Skeletal muscle satellite cell (primary cell): Measurements from ENCODE around the gene BMI1.

Source experiments
- H3K27me3 ChIP-seq: 2 replicates; pipeline ENCODE4 v1.7.0; 2013; ENCODE audit warnings: low read length; ENCODE audit not compliant: control insufficient read depth, insufficient read depth
- H3K36me3 ChIP-seq: 2 replicates; pipeline ENCODE4 v1.7.0; 2013; ENCODE audit warnings: mild to moderate bottlenecking, control low read depth, low read length; ENCODE audit not compliant: insufficient read depth
- H3K4me1 ChIP-seq: 2 replicates; pipeline ENCODE4 v1.7.0; 2013; ENCODE audit warnings: low read length; ENCODE audit not compliant: control insufficient read depth, insufficient read depth
- H3K4me2 ChIP-seq: 2 replicates; pipeline ENCODE4 v1.7.0; 2013; ENCODE audit warnings: mild to moderate bottlenecking, low read length
- H3K4me3 ChIP-seq: 2 replicates; pipeline ENCODE4 v1.7.0; 2013; ENCODE audit warnings: low read length
- H3K9ac ChIP-seq: 2 replicates; pipeline ENCODE4 v1.7.0; 2013; ENCODE audit warnings: mild to moderate bottlenecking, low read depth, low read length, moderate library complexity
- H3K9me3 ChIP-seq: replicated peaks from 2 replicates; pipeline ENCODE4 v1.7.0; 2013; ENCODE audit warnings: mild to moderate bottlenecking, control low read depth, low read length

The BMI1 gene

DNA sequence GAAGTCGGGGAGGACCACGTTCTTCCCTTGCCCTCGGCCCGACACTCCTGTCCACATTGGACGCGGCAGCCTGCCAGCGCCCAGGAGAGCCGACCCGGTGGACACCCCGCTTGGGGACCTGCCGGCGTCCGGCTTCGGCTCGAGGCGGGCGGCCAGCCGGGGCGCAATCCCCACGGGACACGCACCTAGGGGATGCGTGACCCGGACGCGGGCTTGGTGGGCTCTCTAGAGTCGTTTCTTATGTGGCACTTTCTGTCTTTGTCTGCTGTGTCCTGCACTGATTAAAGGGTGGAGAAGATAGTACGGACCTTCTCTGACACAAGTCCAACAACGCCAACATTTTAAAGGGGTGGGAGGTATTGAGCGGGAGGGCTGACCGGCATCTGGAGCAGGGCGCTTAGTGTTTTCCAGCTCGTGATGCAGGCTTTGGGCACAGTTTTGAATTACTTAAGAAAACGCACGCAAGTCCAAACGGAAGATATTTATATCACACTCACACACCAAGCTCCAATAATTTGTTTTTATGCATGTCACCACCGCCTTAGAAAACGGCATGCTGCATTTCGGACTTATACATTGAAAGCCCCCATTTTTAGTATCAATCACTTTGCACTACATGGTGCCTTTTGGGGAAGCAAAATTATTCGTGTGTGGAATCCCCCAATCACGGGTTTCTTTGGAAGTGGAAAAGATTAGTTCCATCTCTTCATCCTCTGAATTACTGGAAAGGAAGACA lies 20.5 kb downstream of the BMI1 start:
- H3K36me3 ChIP-seq: no peaks in the 10 kb centered on the region
- H3K27me3 ChIP-seq: peaks cover 84% of the 10 kb centered on the region
- no peaks in the 10 kb centered on the region for H3K9me3 ChIP-seq
- H3K4me2 ChIP-seq: peak overlapping the region; percentile 100
- H3K4me1 ChIP-seq: peaks cover 7% of the 10 kb centered on the region
- H3K9ac ChIP-seq: peak overlapping the region; percentile 98
- peak overlapping the region; percentile 87 for H3K4me3 ChIP-seq

DNA sequence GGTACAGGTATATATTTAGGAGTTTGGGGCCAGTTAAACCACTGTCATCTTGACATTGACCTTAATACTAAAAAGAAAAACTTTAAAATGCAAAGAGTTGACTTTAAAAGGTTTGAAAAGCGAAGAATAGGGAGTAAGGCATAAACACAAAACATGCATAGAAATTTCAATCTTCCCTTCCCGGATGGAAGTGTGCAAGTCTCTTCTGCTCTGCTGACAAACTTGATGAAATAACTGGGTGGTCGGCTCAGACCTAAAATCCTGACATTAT lies 21.0 kb downstream of the BMI1 start:
- Histone ChIP-seq H3K9me3 (no peaks in the 10 kb centered on the region), H3K4me2 (peak overlapping the region; percentile 100), H3K27me3 (peaks cover 84% of the 10 kb centered on the region), H3K4me3 (no peak overlapping the region), H3K36me3 (no peaks in the 10 kb centered on the region), H3K4me1 (peaks cover 2% of the 10 kb centered on the region), H3K9ac (no peak overlapping the region)

DNA sequence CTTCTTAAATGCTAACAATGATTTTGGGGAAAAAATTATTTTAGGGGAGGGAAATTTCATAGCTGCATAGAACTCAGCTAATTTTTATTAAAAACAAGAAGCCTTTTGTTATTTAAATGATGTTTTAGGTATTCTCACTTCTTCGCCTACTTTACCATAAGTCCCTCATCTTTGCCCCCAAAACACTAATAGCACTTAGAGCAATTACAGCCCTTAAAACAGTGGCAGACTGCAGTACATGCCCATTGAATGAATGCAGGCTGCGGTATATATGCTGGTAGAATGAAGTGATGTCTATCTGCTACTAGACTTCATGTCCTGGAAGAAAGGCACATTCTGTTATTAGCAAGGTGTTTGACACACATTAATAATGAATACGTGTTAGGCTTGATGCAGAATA lies 21.5 kb downstream of the BMI1 start:
- Histone ChIP-seq H3K4me2 (no peak overlapping the region), H3K27me3 (peaks cover 82% of the 10 kb centered on the region), H3K4me1 (peaks cover 2% of the 10 kb centered on the region), H3K9me3 (no peaks in the 10 kb centered on the region), H3K36me3 (no peaks in the 10 kb centered on the region), H3K4me3 (no peak overlapping the region), H3K9ac (no peak overlapping the region)

DNA sequence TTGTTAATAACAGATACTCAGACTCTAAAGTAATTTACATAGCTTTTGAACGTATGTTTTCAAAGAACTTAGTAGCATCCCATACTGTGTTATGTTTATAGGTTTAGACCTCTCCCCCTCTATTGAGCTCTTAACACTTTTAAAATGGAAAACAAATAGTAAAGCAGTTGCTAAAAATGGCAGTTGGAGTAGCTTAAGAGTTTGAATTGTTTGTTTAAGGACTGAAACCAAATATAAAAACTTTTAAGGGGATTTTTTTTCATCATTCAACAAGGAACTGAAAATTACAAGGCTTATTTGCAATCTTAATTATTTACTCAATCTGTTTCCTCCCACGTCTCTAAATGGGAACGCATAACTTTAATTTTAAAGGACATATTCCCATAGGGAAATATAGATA lies 22.8 kb downstream of the BMI1 start:
- Histone ChIP-seq H3K9ac (no peak overlapping the region), H3K4me3 (no peak overlapping the region), H3K27me3 (peaks cover 69% of the 10 kb centered on the region), H3K4me1 (peaks cover 2% of the 10 kb centered on the region), H3K4me2 (no peak overlapping the region), H3K36me3 (no peaks in the 10 kb centered on the region), H3K9me3 (no peaks in the 10 kb centered on the region)

DNA sequence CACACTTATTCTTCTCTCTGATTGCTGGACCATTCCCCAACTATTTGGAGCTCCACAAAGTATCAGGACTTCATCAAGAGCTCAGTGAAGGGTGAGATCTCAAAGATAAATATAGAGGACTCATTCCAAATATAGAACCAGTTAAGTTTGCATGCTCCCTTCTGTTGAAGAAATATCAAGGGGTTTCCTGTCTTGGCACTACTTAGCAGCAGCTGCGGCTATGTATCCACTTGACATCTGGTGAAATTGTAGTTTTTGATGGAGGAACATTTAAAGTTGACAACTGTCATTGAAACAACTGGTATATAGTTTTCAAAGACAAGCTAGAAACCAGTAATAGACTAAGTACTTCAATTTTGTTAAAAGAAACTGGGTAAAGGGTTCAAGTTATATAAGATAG lies 23.4 kb downstream of the BMI1 start:
- Histone ChIP-seq H3K4me2 (no peak overlapping the region), H3K9me3 (no peaks in the 10 kb centered on the region), H3K4me1 (peaks cover 2% of the 10 kb centered on the region), H3K27me3 (peaks cover 64% of the 10 kb centered on the region), H3K9ac (no peak overlapping the region), H3K36me3 (no peaks in the 10 kb centered on the region), H3K4me3 (no peak overlapping the region)

DNA sequence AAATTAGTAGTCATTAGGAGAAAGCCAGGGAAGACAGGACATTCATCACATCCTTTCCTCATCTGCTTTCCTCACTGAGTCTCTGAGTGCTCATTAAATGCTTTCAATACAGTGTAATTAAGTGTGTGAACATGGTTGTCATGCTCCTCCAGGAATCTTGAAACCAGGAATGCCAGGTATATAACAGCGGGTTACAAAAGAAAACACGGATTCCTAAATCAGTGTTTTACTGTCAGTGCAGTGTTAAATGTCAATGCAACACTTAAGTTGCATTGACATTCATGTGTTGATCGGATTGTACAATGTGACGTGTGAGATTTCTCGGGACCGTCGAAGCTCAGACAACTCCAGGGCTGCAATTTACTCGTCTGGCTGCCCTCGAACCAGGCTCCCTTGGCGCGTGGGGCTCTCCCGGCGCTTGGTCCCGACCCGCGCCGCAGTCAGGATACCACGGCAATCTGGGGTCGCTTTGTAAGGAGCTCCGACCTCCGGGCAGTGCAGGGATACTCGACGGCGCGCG lies 23.9 kb downstream of the BMI1 start:
- H3K4me3 ChIP-seq: peak overlapping the region; percentile 29
- H3K9ac ChIP-seq: no peak overlapping the region
- peaks cover 59% of the 10 kb centered on the region for H3K27me3 ChIP-seq
- peaks cover 2% of the 10 kb centered on the region for H3K4me1 ChIP-seq
- no peaks in the 10 kb centered on the region for H3K9me3 ChIP-seq
- peak overlapping the region; percentile 36 for H3K4me2 ChIP-seq
- H3K36me3 ChIP-seq: no peaks in the 10 kb centered on the region

DNA sequence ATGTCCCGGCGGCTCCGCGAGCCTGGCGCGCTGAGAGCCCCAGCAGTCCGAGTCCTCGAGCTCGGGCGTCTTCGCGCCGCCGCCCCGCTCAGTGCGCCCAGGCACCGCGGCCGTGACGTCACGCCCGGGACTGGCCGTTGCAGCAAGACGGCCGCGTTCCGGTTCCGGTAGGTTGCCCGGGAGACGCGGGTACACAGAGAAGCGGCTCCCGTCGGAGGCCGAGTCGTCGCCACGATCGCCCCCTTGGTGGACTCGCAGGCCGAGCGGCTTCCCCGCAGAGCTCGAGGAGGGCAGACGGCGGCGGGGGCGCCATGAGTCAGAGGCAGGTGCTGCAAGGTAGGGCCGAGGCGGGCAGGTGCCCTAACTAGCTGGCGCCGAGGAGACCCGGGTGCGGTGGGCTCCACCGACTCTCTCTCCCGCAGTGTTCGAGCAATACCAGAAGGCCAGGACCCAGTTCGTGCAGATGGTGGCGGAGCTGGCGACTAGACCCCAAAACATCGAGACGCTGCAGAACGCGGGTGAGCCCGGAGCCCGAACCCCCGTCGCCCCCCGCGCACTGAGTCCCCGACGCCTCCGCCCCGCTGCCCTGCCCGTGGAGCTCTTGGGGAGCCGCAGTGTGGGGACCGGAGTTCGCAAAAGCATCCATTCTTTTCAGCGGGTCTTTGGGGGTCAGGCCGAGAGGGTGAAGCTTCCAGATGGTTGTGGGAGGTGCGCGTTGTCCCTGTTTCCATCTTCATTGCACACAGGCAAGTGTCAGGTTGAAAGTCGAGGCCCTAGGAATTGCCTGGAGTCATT lies 24.6 kb downstream of the BMI1 start, which contains the start of gene SPAG6:
TSS of gene SPAG6 (plus strand) at position 196 of the 795 bp plus-strand sequence. CDS start at position 312, 116 bp downstream.
- Histone ChIP-seq H3K36me3 (no peaks in the 10 kb centered on the region), H3K27me3 (peaks cover 59% of the 10 kb centered on the region), H3K4me2 (peak within 1 kb of the TSS; percentile 36), H3K4me3 (peak within 1 kb of the TSS; percentile 29), H3K4me1 (no peaks in the 10 kb centered on the region), H3K9me3 (no peaks in the 10 kb centered on the region), H3K9ac (no peak within 1 kb of the TSS)

DNA sequence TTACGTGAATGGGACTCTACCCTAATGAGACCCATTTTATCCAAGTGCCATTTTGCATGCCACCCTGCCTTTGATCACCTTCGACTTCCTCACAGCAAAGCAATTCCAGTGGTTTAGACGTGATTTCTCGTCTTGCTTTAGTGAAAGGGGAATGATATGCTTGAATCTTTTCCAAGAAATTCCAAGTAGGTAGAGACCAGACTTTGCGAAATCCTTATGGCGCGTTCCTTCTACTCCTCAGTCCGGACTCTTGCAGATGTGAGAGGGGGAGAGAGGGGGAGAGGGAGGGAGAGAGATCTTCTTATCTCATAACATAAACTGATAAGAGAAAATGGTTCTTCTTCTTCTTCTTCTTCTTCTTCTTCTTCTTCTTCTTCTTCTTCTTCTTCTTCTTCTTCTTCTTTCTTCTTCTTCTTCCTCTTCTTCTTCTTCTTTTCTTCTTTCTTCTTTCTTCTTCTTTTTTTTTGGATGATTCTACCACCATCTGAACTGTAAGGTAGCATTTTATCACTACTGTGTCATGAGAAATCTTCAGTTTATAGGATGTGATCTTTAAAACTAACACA lies 25.3 kb downstream of the BMI1 start:
- Histone ChIP-seq H3K4me2 (no peak overlapping the region), H3K27me3 (peaks cover 59% of the 10 kb centered on the region)

DNA sequence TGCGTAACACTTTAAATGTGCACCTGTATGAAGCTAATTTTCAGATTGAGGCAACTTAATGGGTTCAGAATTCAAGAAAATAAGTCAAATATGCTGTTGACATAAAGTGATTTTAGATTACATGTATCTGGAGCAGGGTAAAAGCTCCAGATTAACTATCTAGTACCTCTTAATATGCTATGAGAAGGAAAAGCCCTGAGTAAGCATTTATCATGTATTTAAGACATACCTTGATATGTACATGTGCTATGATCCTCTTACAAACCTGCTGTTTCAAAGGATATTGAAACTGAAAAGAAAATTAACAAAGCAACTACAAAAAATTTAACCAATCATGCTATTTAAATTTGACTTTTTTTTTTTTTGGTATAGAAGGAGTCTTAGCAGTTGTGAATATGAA lies 28.9 kb downstream of the BMI1 start:
- Histone ChIP-seq H3K36me3 (no peaks in the 10 kb centered on the region), H3K4me1 (no peaks in the 10 kb centered on the region), H3K4me2 (no peak overlapping the region), H3K27me3 (peaks cover 24% of the 10 kb centered on the region), H3K9me3 (no peaks in the 10 kb centered on the region), H3K9ac (no peak overlapping the region), H3K4me3 (no peak overlapping the region)

More for the DNA sequence above, 25.3 kb downstream of the BMI1 start:
- Histone ChIP-seq H3K4me3 (no peak overlapping the region), H3K9ac (no peak overlapping the region), H3K36me3 (no peaks in the 10 kb centered on the region), H3K9me3 (no peaks in the 10 kb centered on the region), H3K4me1 (no peaks in the 10 kb centered on the region)

DNA sequence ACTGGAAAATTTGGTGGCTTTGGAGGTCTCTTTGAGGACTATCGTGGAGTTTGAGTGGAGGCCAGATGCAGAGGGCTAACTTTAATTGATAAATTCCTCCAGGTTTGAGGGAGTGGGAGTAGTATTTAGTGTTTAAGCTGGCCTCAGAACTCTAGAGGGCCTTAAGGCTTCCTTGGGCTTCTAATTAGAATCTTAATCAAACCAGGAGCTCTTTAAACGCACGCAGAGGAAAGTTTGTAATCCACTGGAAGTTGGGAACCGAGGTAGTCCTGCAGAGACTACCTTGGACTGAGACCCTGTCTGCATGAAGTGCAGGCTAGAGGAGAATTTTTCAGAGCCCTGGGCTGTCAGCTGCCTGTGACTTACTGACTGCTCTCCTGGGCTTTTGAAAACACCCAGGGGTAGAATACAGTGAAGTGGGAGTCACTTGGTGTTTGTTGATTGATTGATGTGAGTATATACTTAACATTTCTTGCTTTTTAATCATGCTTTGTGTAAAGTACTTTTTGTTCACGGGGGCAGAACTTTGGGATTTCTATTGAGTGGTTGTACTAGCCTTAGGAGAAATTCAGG lies 30.3 kb downstream of the BMI1 start:
- H3K9ac ChIP-seq: no peak overlapping the region
- H3K4me3 ChIP-seq: no peak overlapping the region
- no peaks in the 10 kb centered on the region for H3K36me3 ChIP-seq
- H3K27me3 ChIP-seq: peaks cover 10% of the 10 kb centered on the region
- no peak overlapping the region for H3K4me2 ChIP-seq
- H3K4me1 ChIP-seq: no peaks in the 10 kb centered on the region
- H3K9me3 ChIP-seq: no peaks in the 10 kb centered on the region

DNA sequence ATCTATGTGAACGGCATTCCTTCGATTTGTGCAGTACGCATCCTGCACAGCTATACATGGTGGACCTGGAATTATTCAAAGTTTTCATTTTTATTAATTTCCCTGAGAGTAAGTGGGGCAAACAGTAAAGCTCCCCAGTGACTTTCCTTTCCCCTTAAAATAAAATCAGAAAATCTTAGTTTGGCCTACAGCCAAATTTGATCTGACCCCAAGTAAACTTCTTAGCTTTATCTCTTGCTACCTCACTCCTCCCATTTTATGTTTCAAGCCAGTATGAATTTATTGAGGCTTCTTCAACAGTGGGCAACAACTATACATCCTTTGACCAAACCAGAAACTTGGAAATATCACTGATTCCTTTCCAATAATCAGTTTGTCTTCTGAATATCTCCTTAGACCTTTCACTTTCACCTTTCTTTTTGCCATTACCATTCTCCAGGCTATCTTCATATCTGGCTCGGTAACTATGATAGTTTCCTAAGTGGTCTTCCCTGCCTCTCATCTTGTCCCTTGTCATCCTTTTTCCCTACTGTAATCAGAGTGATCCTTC lies 35.5 kb downstream of the BMI1 start:
- H3K36me3 ChIP-seq: no peaks in the 10 kb centered on the region
- no peaks in the 10 kb centered on the region for H3K27me3 ChIP-seq
- H3K4me2 ChIP-seq: no peak overlapping the region
- H3K9me3 ChIP-seq: no peaks in the 10 kb centered on the region
- H3K4me1 ChIP-seq: no peaks in the 10 kb centered on the region
- no peak overlapping the region for H3K9ac ChIP-seq
- H3K4me3 ChIP-seq: no peak overlapping the region
